KOPT-K1 (cell line): Measurements from ENCODE around the gene DMD.

Experiments
- H3K27ac ChIP-seq: fragments of 200-600 bp; sonication (generic); 2 replicates; pipeline ENCODE4 v1.5.1; 2016; ENCODE audit warnings: antibody characterized with exemption, mild to moderate bottlenecking, low read depth, low read length; ENCODE audit not compliant: poor library complexity, severe bottlenecking
- H3K36me3 ChIP-seq: fragments of 200-600 bp; sonication (generic); 2 replicates; pipeline ENCODE4 v1.5.1; 2017; ENCODE audit warnings: antibody characterized with exemption, mild to moderate bottlenecking, low read length, moderate library complexity; ENCODE audit not compliant: insufficient read depth
- H3K9me3 ChIP-seq: fragments of 200-600 bp; sonication (generic); 2 replicates; pipeline ENCODE4 v1.5.1; 2017; ENCODE audit warnings: antibody characterized with exemption, low read length, mild to moderate bottlenecking; ENCODE audit not compliant: insufficient read depth, poor library complexity, severe bottlenecking

DMD gene

DNA sequence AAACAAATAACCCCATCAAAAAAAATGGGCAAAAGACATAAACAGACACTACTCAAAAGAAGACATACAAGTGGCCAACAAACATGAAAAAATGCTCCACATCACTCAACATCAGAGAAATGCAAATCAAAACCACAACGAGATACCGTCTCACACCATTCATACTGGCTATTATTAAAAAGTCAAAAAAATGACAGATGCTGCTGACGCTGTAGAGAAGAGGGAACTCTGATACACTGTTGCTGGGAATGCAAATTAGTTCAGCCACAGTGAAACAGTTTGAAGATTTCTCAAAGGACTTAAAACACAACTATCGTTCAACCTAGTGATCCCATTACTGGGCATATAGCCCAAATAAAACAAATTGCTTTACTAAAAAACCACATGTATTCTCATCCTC lies 1468.3 kb downstream of the DMD start:
- Histone ChIP-seq H3K27ac (no peak overlapping the region), H3K36me3 (no peaks in the 10 kb centered on the region), H3K9me3 (no peaks in the 10 kb centered on the region)

DNA sequence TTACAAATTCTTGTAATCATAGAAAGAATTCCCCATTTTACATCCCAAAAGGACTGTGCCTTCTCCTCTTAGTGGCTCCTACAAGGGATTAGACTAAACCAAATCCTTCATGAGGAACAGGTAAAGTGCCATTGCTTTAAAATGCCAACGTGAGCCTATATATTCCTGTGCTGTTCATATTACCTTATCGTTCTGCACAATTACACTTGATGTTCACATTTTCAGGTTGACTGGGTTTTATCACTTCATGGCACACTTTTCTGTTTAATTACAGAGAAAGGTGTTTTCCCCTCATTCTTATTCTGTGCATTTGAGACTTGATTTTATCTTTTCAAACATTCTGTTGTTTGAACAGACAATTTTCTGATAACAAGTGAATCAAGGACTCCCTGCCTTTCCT lies 1493.9 kb downstream of the DMD start:
- Histone ChIP-seq H3K27ac (no peak overlapping the region), H3K9me3 (no peaks in the 10 kb centered on the region), H3K36me3 (no peaks in the 10 kb centered on the region)

DNA sequence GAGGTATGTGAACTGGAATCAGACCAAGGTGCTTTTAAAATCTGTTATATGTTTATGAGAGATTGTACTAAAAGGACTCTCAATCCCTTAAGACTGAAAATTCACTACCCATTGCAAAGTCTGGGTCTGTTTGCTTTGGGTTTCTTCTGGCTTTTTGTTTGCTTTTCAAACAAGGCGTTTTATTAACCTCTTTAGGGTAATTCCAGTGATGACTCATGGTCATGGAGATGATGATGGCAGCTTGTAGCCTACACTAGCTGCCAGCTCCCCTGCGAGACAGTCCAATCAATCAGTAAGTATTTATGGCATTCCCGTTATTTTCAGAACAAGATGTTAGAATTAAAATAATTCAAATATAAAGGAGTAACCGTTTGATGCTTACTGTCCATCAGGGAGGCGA lies 1495.7 kb downstream of the DMD start:
- Histone ChIP-seq H3K9me3 (no peaks in the 10 kb centered on the region), H3K27ac (no peak overlapping the region), H3K36me3 (no peaks in the 10 kb centered on the region)

DNA sequence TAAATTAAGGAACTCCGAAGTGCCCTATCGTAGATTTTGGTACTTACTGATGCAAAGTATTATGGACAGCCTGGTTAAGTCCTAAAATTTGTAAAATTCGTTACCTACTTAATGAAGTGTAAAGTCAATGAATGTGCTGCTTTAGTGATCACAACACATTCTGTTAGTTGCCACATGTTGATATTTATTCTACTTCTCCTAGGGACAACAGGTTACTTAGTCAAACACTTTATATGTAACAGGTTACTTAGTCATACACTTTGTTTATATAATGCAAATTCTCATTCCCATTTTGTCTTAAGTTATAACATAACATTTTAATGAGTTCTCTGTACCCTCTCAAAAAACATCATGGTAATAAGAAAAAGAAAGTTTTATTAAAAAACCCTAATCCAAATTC lies 1496.6 kb downstream of the DMD start:
- Histone ChIP-seq H3K36me3 (no peaks in the 10 kb centered on the region), H3K9me3 (no peaks in the 10 kb centered on the region), H3K27ac (no peak overlapping the region)

DNA sequence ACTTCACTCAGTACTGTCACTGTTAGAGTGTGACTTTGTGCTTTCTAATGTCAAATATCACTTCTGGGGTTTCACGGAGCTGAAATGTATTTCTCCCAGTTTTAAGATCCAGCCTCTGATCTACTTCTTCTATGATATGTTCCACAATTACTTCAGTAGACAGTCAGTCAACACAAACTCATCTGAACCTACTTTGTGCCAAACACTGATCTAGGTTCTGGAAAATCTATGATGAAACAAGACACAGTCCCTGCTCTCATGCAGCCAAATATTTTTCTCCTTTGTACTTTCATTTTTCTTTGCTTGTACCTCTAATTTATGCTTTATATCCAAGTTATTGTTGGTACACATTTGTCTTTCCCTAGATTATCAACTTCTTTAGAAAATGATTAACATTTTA lies 1498.2 kb downstream of the DMD start:
- Histone ChIP-seq H3K36me3 (no peaks in the 10 kb centered on the region), H3K9me3 (no peaks in the 10 kb centered on the region), H3K27ac (no peak overlapping the region)

DNA sequence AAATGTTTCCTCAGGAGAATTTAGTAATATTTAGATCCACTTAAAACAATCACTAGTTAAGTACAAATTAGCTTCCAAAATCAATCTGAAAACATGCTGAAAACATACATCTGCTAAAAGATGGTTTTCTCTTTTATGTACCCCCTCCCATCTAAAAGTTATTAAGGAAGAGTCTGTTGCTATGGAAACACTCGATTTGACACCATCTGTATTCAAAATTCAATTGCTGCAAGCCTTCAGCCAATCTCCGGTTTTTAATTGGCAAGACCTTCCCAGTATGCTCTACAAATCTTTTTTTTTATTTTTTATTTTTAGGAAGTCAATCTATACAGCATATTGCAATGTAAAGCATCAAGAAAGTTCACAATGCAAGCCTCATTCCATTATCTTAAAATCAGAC lies 1500.2 kb downstream of the DMD start:
- Histone ChIP-seq H3K9me3 (no peaks in the 10 kb centered on the region), H3K27ac (no peak overlapping the region), H3K36me3 (no peaks in the 10 kb centered on the region)

DNA sequence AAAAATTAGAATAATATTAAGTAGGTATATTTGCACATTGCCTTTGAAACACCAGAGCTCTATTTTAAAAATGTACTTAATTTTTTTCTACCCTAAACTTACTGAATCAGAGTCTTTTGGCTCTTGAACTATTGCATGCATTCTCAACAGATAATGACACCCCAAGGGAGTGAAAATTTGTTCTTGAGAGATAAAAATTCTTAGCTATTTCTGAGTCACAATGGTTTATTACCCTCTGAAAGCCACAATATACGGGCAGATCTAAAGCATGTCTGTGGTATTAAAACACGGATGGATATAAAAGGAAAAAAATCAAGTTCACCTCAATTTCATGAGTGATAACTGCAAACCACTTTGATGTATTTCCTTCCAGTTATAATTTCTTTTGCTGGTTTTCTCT lies 1503.2 kb downstream of the DMD start:
- Histone ChIP-seq H3K9me3 (no peaks in the 10 kb centered on the region), H3K36me3 (no peaks in the 10 kb centered on the region), H3K27ac (no peak overlapping the region)

DNA sequence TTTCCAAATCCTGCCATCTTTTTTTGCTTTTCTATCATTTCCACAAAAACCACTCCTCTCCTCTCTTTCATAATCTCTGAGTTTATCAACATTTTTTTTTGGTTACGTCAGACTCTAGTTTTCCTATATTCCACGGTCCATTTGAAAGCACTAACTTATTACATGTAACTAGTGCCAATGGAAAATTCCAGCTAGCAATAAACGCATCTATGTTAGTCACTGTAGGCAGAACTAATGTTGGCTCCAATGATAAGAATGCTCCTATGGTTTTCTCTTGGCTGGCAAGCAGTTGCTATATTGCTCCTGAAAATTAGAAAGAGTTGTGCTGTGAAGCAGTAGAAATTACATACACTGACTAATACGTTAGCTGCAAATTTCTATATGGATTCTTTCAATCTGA lies 1504.9 kb downstream of the DMD start:
- Histone ChIP-seq H3K36me3 (no peaks in the 10 kb centered on the region), H3K9me3 (no peaks in the 10 kb centered on the region), H3K27ac (no peak overlapping the region)

DNA sequence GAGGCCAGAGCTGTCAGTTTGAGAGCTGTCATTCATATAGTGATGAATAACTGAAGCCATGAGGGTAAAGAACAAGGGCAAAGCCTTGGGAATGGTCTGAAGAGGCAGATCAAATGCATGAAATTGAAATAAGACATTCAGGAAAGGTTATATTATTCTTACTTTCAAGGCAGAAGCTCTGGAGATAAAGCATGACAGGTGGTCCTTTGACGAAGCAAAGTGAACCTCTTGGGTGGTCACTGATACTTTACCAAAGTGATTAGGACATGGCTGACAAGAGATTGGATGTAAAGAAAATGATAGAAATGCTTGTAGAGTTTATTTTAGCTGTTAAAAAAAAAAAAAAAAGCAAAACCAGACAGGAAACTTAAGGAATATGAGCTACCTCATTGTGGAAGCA lies 1505.5 kb downstream of the DMD start:
- H3K27ac ChIP-seq: no peak overlapping the region
- no peaks in the 10 kb centered on the region for H3K36me3 ChIP-seq
- H3K9me3 ChIP-seq: no peaks in the 10 kb centered on the region

DNA sequence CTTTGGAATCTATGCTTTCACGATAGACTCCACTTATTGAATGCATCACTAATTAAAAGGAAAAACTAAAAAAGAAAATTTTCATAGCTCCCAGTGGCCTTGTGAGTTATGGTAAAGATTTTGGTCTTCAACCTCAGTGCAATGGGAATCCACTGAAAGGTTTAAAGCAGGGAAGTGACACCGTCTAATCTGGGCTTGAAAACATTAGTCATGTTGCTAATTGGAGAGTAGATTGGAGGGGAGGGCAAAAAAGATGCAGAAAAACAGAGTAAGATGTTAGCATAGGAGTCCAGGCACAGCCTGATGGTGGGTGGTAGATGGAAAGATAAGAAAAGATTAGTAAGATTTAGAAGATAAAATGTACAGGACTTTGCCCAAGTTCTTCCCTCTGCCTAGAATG lies 1506.4 kb downstream of the DMD start:
- Histone ChIP-seq H3K9me3 (no peaks in the 10 kb centered on the region), H3K36me3 (no peaks in the 10 kb centered on the region)

DNA sequence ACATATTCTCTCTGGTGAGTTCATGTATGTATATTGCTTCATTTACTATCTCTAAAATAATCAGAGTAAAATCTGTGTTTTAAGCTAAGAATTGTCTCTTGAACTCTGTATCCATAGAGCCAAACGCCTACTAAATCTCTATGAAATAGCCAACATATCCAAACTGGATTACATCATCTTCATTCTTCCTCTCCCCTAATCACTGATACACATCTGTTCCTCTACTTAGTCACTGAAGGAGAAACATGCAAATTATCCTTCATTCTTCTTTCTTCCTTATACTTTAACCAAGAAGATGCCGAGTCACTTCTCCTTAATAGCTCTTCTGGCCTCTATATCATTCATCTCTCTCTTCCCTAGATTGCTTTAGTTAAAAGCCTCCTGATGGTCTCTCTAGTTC lies 1509.1 kb downstream of the DMD start:
- no peaks in the 10 kb centered on the region for H3K36me3 ChIP-seq
- H3K9me3 ChIP-seq: no peaks in the 10 kb centered on the region
- H3K27ac ChIP-seq: no peak overlapping the region

More for the DNA sequence above, 1506.4 kb downstream of the DMD start:
- H3K27ac ChIP-seq: no peak overlapping the region

DNA sequence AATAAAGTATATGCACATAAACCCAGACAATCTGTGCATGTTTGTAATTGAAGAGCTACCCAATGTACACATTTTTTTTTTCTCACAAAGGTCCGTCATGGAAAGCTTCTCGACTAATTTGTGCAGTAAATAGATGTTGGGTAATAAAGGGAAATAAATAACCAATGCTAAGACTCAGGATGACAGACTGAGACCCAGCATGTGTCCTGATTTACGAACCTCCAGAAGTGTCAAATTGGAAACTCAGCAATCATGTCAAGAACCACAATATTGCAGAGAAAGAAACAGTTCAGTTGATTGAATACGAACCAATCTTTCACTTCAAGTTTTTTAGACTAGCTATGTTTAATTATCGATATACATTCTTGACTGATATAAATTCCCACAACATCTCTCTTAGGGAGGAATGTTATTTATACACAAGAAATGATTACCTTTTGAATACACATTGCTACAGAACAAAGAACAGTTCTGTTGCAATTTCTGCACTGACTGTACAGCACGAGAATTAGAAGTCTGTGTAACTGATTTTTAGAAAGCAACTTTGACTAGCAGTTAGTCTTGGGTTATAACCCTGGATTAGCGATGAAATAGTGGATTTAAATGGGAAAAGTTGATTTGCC lies 1513.9 kb downstream of the DMD start:
- Histone ChIP-seq H3K27ac (no peak overlapping the region), H3K36me3 (no peaks in the 10 kb centered on the region), H3K9me3 (no peaks in the 10 kb centered on the region)

DNA sequence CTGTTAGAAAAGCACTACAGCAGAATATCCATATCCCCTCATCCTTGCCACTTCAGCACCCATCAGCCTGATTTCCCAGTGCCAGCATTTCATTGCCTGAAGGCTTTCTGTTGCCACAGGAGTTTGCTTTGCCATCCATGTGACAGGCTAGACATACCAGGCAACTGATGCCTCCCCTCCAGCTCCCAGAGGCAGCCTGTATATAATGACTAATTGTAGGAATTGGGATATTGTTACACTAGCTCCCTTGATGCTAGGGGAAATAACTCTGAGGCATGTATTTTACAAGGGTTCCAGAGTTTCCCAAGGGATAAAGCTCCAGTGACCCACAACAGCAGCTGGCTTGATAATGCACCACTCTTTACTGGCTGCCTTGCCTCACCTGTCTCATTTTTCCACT lies 1531.5 kb downstream of the DMD start:
- no peaks in the 10 kb centered on the region for H3K9me3 ChIP-seq
- no peak overlapping the region for H3K27ac ChIP-seq
- no peaks in the 10 kb centered on the region for H3K36me3 ChIP-seq

DNA sequence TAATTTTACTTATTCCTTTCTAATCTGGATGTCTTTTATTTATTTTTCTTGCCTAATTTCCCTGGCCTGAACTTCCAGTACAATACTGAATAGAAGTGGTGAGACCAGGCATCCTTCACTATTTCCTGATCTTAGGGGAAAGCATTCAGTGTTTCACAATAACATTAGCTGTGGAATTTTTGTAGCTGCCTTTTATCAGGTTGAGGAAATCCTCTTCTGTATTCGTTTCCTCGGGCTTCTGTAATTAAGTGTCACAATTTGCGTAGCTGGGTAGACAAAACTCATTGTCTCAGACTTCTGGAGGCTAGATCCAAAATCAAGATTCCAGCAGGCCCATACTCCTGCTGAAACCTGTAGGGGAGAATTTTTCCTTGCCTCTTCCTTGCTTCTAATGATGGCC lies 1541.1 kb downstream of the DMD start:
- no peak overlapping the region for H3K27ac ChIP-seq
- H3K36me3 ChIP-seq: no peaks in the 10 kb centered on the region
- H3K9me3 ChIP-seq: no peaks in the 10 kb centered on the region

DNA sequence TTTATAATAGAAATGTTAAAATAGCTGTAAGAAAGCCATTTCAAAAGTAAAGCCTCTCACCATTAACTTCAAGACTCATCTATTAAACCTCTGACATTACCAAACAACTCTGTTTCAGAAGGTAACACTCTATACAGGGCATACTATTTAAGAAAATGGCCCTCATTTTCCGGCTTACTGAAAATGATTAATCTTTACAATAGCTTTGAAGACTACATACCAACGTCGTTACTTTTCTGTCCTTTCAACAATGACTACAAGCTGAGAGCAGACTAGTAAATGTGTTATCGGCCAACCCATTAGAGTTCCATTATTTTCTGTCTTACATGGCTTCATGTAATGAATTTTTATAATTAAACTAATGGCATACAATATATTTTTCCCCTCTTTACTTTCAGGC lies 1545.9 kb downstream of the DMD start:
- Histone ChIP-seq H3K27ac (no peak overlapping the region), H3K36me3 (no peaks in the 10 kb centered on the region), H3K9me3 (no peaks in the 10 kb centered on the region)

DNA sequence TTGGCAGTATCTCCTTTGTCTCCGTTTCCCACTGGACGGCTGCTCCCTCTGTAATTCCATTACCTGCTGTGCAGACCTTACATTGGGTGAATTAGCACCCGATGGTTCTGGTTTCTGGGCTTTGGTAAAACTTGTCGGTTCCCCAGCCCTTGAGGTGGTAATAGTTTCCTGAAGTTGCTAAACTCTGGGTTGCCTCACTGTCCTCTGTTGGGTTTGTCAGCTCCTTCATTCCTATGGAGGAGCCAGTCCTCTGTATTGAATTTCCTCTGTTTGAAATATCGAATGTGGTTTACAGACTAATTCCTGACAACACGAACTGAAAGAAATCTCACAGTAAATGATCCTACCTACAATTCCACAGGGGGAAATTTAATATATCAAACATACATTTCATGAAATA lies 1548.2 kb downstream of the DMD start:
- H3K9me3 ChIP-seq: no peaks in the 10 kb centered on the region
- no peak overlapping the region for H3K27ac ChIP-seq
- H3K36me3 ChIP-seq: no peaks in the 10 kb centered on the region
